Suprapubic skin (tissue), 4 donors: ENCODE measurements around the gene MAP4K5. TPM values are rescaled to one million over a fixed set of nuclear protein-coding genes. Genes with fewer than 3 reads are reported as not detected.

Experiments
- DNase-seq, 2 donors: peaks; one replicate each; pipeline ENCODE4 v3.0.0-alpha.2; 2019; ENCODE audit warnings: low spot score in 2 of 2
- H3K27ac ChIP-seq: fragments of 200-600 bp; sonication (generic); one replicate; pipeline ENCODE4 v1.5.1; 2019
- H3K27me3 ChIP-seq: fragments of 200-600 bp; sonication (generic); one replicate; pipeline ENCODE4 v1.5.1; 2019
- H3K36me3 ChIP-seq: fragments of 200-600 bp; sonication (generic); one replicate; pipeline ENCODE4 v1.5.1; 2019
- H3K4me1 ChIP-seq: fragments of 200-600 bp; sonication (generic); one replicate; pipeline ENCODE4 v1.5.1; 2019
- H3K4me3 ChIP-seq: fragments of 200-600 bp; sonication (generic); one replicate; pipeline ENCODE4 v1.5.1; 2019; ENCODE audit warnings: mild to moderate bottlenecking
- H3K9me3 ChIP-seq: fragments of 200-600 bp; sonication (generic); one replicate; pipeline ENCODE4 v1.5.1; 2019
- EP300 ChIP-seq: sonication (generic); formaldehyde crosslinking; IDR thresholded peaks from one replicate; pipeline ENCODE4 v1.6.1; 2017; ENCODE audit warnings: antibody characterized with exemption
- POLR2A ChIP-seq, 2 donors: fragments of 450-650 bp; IDR thresholded peaks; one replicate each; pipeline ENCODE4 v1.6.1; 2017; ENCODE audit warnings: antibody characterized with exemption in 2 of 2, mild to moderate bottlenecking in 2 of 2, moderate library complexity in 2 of 2
- POLR2AphosphoS5 ChIP-seq, 3 donors: sonication (generic); formaldehyde crosslinking; IDR thresholded peaks; one replicate each; pipeline ENCODE4 v1.6.1; 2017; ENCODE audit warnings: antibody characterized with exemption in 3 of 3
- WGBS: methylation state at CpG from one replicate; pipeline ENCODE4 v1.1.5; 2018; 5-methylcytosine and 5-hydroxymethylcytosine counted together
- total RNA-seq, 4 donors: library from RNA; depleted of rRNA; stranded (reverse); fragments of >200 nt; gene quantifications; one replicate each; pipeline ENCODE4 v1.1.0, GENCODE V29; 2016
- TF ChIP-seq, protein P1 (sequence below), 2 donors: fragments of 200-600 bp in 1 of 2; fragments of 450-650 bp in 1 of 2; sonication (generic) in 1 of 2; IDR thresholded peaks; one replicate each; pipeline ENCODE4 v1.5.1; 2016 to 2019; ENCODE audit warnings: antibody characterized with exemption in 2 of 2, mild to moderate bottlenecking in 1 of 2, moderate library complexity in 1 of 2

The MAP4K5 gene
- total RNA-seq, result 100 to 1,000 TPM; 109 to 226 (median 125) TPM

DNA sequence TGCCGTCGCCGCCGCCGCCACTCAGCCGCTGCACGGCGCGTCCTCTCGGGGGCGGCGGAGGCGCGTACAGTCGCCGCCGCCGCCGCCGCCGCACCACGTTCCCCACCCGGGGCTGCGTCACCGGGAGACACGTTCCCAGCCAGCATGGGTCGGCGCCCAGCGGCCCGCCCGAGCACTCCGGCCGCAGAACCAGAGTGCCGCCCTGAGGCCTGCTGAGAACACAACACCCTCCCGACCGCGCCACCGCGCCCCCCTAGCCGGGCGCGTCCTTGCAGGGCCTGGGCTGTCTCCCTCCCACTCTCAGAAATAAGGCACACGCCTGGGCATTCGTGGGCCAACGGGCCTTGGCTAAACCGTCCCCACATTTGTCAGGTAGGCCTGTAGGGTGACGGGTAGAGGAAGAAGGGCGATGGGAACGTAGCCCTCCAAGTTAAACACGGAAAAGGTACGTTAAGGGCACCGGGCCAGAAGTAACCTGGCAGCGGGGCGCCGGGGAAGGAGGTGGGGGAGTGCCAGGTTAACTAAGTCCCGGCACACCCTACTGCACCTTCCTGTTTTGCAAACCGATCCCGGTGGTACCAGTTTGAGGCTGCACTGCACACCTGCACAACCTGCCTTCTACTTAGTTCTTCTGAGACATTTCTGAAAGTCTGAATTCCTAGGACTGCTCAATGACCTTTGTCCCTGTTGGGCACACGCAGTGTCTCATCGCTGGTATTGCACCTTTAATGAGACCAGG is at the start of gene MAP4K5:
TSS of gene MAP4K5 (minus strand) at position 68 of the 739 bp plus-strand sequence. CDS start 520 bp downstream, outside the sequence.
- H3K36me3 ChIP-seq, result no peaks in the 10 kb centered on the region
- peak within 1 kb of the TSS; percentile 83 for H3K4me3 ChIP-seq
- H3K27ac ChIP-seq, result peak within 1 kb of the TSS; percentile 97
- H3K4me1 ChIP-seq, result peaks cover 51% of the 10 kb centered on the region
- DNase-seq, result peak; percentile 93 to 94
- WGBS, result 4% methylated on average over 6 of the region's 60 CpGs
- TF ChIP-seq EP300 (no peak), POLR2A (IDR thresholded peaks at IDR 0.05) (peak in 1 of 2 donors; percentile 80), POLR2AphosphoS5 (IDR thresholded peaks at IDR 0.05) (peak in 2 of 3 donors; percentile 51 to 56)
- TF ChIP-seq, protein P1, sequence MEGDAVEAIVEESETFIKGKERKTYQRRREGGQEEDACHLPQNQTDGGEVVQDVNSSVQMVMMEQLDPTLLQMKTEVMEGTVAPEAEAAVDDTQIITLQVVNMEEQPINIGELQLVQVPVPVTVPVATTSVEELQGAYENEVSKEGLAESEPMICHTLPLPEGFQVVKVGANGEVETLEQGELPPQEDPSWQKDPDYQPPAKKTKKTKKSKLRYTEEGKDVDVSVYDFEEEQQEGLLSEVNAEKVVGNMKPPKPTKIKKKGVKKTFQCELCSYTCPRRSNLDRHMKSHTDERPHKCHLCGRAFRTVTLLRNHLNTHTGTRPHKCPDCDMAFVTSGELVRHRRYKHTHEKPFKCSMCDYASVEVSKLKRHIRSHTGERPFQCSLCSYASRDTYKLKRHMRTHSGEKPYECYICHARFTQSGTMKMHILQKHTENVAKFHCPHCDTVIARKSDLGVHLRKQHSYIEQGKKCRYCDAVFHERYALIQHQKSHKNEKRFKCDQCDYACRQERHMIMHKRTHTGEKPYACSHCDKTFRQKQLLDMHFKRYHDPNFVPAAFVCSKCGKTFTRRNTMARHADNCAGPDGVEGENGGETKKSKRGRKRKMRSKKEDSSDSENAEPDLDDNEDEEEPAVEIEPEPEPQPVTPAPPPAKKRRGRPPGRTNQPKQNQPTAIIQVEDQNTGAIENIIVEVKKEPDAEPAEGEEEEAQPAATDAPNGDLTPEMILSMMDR (IDR thresholded peaks at IDR 0.05), result peak; percentile 79 to 92
- H3K9me3 ChIP-seq, result no peaks in the 10 kb centered on the region
- no peaks in the 10 kb centered on the region for H3K27me3 ChIP-seq

DNA sequence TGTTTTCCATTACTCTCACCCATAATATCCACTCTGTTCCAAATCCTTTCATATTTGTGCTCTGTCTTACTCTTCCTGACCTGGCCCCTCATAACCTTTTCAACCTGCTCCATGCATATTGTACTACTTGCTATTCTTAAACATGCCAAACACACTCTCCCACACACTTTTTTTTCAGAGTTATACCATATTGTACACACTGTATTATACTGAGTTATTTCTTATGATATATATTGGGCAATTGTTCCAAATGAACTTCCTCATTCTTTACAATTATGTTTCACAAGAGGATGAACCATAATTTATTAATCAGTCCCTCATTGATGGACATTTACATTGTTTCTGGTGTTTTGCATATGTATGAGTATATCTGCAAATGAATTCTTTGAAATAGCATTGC is 46.1 kb upstream of the MAP4K5 start:
- no peak overlapping the region for H3K27ac ChIP-seq
- DNase-seq, result no peak
- TF ChIP-seq EP300, result no peak
- no peak for TF ChIP-seq POLR2A (IDR thresholded peaks at IDR 0.05)
- TF ChIP-seq POLR2AphosphoS5 (IDR thresholded peaks at IDR 0.05), result no peak
- TF ChIP-seq, protein P1 (IDR thresholded peaks at IDR 0.05), result no peak
- no peaks in the 10 kb centered on the region for H3K9me3 ChIP-seq
- H3K4me3 ChIP-seq, result no peak overlapping the region
- no peaks in the 10 kb centered on the region for H3K27me3 ChIP-seq
- H3K36me3 ChIP-seq, result no peaks in the 10 kb centered on the region
- no peaks in the 10 kb centered on the region for H3K4me1 ChIP-seq

- no peaks in the 10 kb centered on the region for H3K4me1 ChIP-seq
- H3K27me3 ChIP-seq, result no peaks in the 10 kb centered on the region
Observed at GRCh38 chr14:50577982-50578381, 45.6 kb upstream of the MAP4K5 start.

GRCh38 chr14:50575769-50576168 is 43.4 kb upstream of the MAP4K5 start:
- DNase-seq, result no peak
- peaks cover 2% of the 10 kb centered on the region for H3K36me3 ChIP-seq

More at GRCh38 chr14:50577982-50578381, 45.6 kb upstream of the MAP4K5 start:
- Histone ChIP-seq H3K4me3 (no peak overlapping the region), H3K9me3 (no peaks in the 10 kb centered on the region), H3K36me3 (no peaks in the 10 kb centered on the region), H3K27ac (no peak overlapping the region)
- no peak for DNase-seq
- TF ChIP-seq POLR2A (IDR thresholded peaks at IDR 0.05) (no peak), POLR2AphosphoS5 (IDR thresholded peaks at IDR 0.05) (no peak), EP300 (no peak)
- TF ChIP-seq, protein P1 (IDR thresholded peaks at IDR 0.05), result no peak

DNA sequence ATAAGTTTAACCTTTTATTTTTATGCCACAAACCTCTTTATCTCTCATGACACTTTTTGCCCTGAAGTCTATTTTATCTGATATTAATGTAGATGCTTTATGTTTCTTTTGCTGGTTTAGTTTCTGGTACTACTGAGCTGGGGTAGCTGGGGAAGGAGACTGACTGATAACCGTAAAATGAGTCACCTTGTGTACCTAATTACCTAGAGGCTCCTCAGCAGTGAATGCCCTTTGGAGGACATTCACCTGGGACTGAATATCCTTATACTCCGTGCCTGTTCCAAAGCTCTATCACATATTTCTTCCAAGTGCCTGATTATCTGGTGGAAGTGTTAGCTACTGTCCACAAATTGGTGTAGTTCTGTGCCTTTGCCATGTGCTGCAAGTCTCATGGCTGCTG is 41.5 kb upstream of the MAP4K5 start:
- no peak overlapping the region for H3K27ac ChIP-seq
- peaks cover 17% of the 10 kb centered on the region for H3K9me3 ChIP-seq
- H3K4me3 ChIP-seq, result no peak overlapping the region
- DNase-seq, result no peak
- H3K27me3 ChIP-seq, result no peaks in the 10 kb centered on the region
- H3K4me1 ChIP-seq, result no peaks in the 10 kb centered on the region
- peaks cover 2% of the 10 kb centered on the region for H3K36me3 ChIP-seq
- 96% methylated on average over 2 of the region's 2 CpGs for WGBS
- TF ChIP-seq, protein P1 (IDR thresholded peaks at IDR 0.05), result no peak
- TF ChIP-seq EP300 (no peak), POLR2A (IDR thresholded peaks at IDR 0.05) (no peak), POLR2AphosphoS5 (IDR thresholded peaks at IDR 0.05) (no peak)

More at GRCh38 chr14:50575769-50576168, 43.4 kb upstream of the MAP4K5 start:
- Histone ChIP-seq H3K27me3 (no peaks in the 10 kb centered on the region), H3K4me3 (no peak overlapping the region), H3K9me3 (peaks cover 2% of the 10 kb centered on the region), H3K4me1 (no peaks in the 10 kb centered on the region), H3K27ac (no peak overlapping the region)
- TF ChIP-seq, protein P1 (IDR thresholded peaks at IDR 0.05), result no peak
- TF ChIP-seq EP300, result no peak
- no peak for TF ChIP-seq POLR2AphosphoS5 (IDR thresholded peaks at IDR 0.05)
- TF ChIP-seq POLR2A (IDR thresholded peaks at IDR 0.05), result no peak
